ENCODE results near the gene BLM. TPM values are rescaled to one million over a fixed set of nuclear protein-coding genes. Genes with fewer than 3 reads are reported as not detected.

The BLM gene
- total RNA-seq, 1 donor from 2014 or later, result 57.8 TPM

Other genes with a start within 250 kb of the BLM start
- gene CRTC3, start 187.4 kb upstream of the BLM start, total RNA-seq, result 106 and 112 TPM in 2 replicates
- 211 and 222 TPM in 2 replicates for gene FURIN, start 151.2 kb downstream of the BLM start, total RNA-seq
- 25.8 and 28.8 TPM in 2 replicates for gene FES, start 167.2 kb downstream of the BLM start, total RNA-seq
- 134 and 136 TPM in 2 replicates for gene MAN2A2, start 186.0 kb downstream of the BLM start, total RNA-seq
- gene HDDC3, start 215.2 kb downstream of the BLM start, total RNA-seq, result 28.3 and 31.6 TPM in 2 replicates
- 62.9 and 63.8 TPM in 2 replicates for gene UNC45A, start 217.9 kb downstream of the BLM start, total RNA-seq
- gene RCCD1, start 237.5 kb downstream of the BLM start, total RNA-seq, result 27.4 and 31.7 TPM in 2 replicates

Measured in T-helper 2 cell treated with Interferon-gamma antibody and Interleukin-4, amounts not matched to agents 100 ng/mL and 5 ng/mL, for 36 hours (primary cell).